Stimulated activated CD8-positive, alpha-beta memory T cell treated with anti-CD3 and anti-CD28 coated beads, Interleukin-4, amount 100 ng/mL, for 4 hours (primary cell): Measurements from ENCODE around the gene TMCC1.
"Not testable (repeated sequence)": the region's sequence is repeated elsewhere in the genome, so short reads cannot be mapped to it uniquely, and the experiment has no call there.

Experiments used
- DNase-seq, 2 donors: peaks; one replicate each; pipeline ENCODE4 v3.0.0-alpha.2; 2020; ENCODE audit warnings: low read depth in 2 of 2, low spot score in 1 of 2

The TMCC1 gene

GRCh38 chr3:129689036-129689435 is 204.5 kb downstream of the TMCC1 start:
- no peak for DNase-seq

- no peak for DNase-seq
These were observed 205.1 kb downstream of the TMCC1 start for GRCh38 chr3:129688271-129688895.

GRCh38 chr3:129687586-129688125 is 205.9 kb downstream of the TMCC1 start:
- DNase-seq: no peak

- DNase-seq: no peak
These were observed 206.6 kb downstream of the TMCC1 start for GRCh38 chr3:129686941-129687340.

GRCh38 chr3:129684270-129684669 is 209.2 kb downstream of the TMCC1 start:
- DNase-seq: no peak

- DNase-seq: no peak
These were observed 210.3 kb downstream of the TMCC1 start for GRCh38 chr3:129683201-129683600.

GRCh38 chr3:129676985-129677384 is 216.5 kb downstream of the TMCC1 start:
- DNase-seq: no peak

- not testable (repeated sequence) for DNase-seq
These were observed 218.8 kb downstream of the TMCC1 start for GRCh38 chr3:129674798-129675123.

- DNase-seq: no peak
These were observed 219.4 kb downstream of the TMCC1 start for GRCh38 chr3:129673897-129674797.

GRCh38 chr3:129673012-129673411 is 220.5 kb downstream of the TMCC1 start:
- DNase-seq: no peak

- no peak for DNase-seq
These were observed 221.1 kb downstream of the TMCC1 start for GRCh38 chr3:129672412-129672811.

GRCh38 chr3:129665024-129665768 is 228.3 kb downstream of the TMCC1 start:
- DNase-seq: no peak

GRCh38 chr3:129663930-129664646 is 229.4 kb downstream of the TMCC1 start:
- DNase-seq: no peak

GRCh38 chr3:129663045-129663446 is 230.5 kb downstream of the TMCC1 start:
- no peak for DNase-seq

- no peak for DNase-seq
These were observed 231.3 kb downstream of the TMCC1 start for GRCh38 chr3:129662191-129662608.

GRCh38 chr3:129661766-129662165 is 231.7 kb downstream of the TMCC1 start:
- no peak for DNase-seq

- DNase-seq: no peak
These were observed 235.2 kb downstream of the TMCC1 start for GRCh38 chr3:129658110-129658843.

GRCh38 chr3:129657261-129658046 is 236.1 kb downstream of the TMCC1 start:
- no peak for DNase-seq

- DNase-seq: no peak
These were observed 236.8 kb downstream of the TMCC1 start for GRCh38 chr3:129656659-129657247.
